Myocyte (in vitro differentiated cells): Measurements from ENCODE around the gene APPL2. TPM values are rescaled to one million over a fixed set of nuclear protein-coding genes. Genes with fewer than 3 reads are reported as not detected.

ENCODE experiments used
- DNase-seq: peaks from one replicate; pipeline ENCODE4 v3.0.0-alpha.2; 2012; ENCODE audit warnings: low read depth
- total RNA-seq: library from RNA; depleted of rRNA; stranded (reverse); fragments of >200 nt; gene quantifications from 2 replicates; pipeline ENCODE4 v1.2.3, GENCODE V29; 2014

Gene APPL2
- total RNA-seq, 1 donor from 2014 or later = 20.4 TPM

DNA sequence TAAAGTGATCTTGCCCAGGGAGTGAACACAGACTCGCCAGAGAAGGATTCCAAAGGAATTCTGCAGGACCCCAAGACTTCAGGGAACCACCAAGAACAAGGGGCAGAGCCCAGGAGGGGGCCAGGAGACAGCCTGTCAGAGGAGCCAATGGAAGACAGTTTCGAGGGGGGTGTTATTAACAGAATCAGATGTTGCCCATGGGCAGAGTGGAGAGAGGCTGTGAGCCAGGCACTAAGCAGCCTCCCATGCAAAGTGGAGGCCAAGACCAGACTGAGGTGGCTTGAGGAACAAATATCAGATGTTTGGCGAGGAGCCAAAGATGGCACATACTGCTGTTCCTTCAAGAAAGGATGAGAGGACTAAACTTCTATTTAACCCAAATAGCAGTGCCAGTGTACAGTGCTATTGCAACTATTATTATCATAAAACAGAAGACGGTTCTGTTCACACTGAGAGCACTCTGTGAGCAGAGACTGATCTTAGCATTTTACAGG, 12.6 kb downstream of the APPL2 start:
- DNase-seq = no peak

DNA sequence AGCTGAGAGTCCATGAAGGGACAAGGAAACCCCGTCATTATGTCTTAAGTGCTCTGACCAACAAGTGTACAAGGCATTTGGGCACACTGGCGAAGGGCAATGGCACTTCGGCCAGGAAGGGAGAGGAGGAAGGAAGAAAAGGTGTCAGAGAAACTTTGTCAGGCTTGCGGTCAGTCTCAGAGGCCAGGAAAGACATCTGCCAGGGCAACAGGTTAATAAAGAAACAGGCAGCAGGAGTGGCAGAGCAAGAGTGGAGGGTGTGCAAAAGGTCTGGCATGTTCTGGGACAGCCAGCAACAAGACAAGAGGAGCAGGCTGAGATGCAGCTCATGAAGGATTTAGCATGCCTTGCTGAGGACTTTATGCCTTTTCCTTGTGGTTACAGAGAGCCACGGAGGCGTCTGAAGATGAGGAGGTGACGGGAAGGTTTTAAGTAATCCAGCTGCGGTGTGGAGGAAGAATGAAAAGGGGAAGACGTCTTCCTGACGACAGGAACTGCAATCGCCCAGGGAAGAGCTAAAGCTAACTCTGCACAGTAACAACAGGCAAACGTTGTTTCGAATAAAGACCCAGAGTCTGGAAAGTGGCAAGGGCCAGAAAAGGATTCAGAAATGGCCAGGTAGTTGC, 13.1 kb downstream of the APPL2 start:
- no peak for DNase-seq

DNA sequence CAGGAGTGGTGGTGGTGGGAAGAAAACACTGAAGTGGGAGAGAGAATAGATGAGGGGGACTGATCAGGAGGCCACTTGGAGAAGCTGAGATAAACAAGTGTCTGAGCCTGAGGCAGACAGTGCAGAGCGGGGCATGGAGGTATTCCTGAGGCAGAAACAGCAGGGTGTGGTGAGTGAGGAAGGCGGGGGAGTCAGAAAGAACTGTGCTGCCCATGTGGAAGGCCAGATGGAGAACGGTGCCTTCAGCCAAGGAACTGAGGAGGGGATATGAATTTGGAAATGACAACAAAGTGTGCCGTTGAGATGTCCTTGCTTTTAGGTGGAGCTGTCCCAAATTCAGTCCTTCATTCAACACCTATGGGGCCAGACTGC, 13.7 kb downstream of the APPL2 start:
- no peak for DNase-seq

DNA sequence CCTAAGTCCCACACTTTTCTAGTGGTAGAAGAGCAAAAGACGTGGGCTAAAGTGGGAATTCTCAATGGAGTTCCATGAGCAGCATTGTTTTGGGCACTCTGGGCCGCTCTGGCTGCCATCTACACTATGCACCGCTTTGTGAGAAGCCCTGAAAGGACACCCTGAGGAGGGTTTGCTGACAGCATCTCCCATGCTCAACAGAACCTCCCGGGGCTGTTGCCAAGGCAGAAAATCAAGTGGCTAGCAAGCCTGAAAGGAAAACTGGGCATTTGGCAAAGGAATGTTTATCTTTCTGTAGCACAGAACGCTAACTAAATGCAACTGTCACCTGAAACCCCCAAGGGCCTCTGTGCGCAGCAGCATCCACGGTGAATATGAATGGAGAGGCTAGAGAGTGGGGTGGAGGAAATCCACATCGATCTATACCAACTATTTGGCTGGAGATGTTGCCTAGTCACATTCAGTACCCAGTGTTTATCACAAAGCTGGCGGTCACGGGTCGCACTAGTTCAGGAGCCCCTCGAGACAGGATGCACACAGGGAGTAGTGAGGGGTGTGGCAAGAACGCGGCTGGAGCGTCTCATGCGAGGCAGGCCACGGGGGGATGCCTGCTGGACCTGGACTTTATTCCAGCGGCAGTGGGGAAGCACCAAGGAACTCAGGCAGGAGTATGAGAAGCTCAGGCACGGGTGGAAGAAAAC, 14.2 kb downstream of the APPL2 start:
- DNase-seq = no peak

- no peak for DNase-seq
These were observed 15.1 kb downstream of the APPL2 start for GRCh38 chr12:105220929-105221290.

DNA sequence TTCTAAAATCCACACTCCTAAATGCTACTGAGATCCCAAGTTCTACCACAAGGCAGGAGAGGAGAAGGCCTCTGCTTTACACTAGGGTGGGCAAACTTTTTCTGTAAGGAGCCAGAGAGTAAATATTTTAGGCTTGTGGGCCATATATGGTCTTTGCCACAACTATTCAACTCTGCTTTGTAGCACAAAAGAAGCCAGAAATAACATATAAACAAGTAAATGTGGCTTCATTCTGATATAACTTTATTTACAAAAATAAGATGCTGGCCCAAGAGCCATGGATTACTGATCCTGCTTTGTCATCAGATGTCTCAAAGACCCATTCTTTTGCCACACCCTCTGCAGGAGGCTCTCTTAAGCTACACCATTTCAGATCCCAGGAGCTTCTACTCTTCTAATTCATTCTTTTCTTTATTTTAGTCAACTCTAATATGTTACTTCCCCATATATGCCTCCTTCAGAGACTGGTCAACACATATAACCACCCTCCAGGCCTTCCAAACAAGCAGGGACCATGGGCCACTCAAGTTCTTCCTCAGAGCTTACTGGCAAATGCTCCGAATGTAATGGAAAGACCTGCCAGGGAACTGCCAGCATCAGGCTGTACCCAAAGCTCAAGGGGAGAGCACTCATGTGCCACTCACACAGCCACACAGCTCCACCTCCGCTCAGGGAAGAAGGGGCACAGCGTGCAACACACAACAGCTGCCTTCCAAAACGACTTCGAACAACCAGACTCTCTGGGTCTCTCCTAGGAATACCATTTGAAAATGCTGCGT, 15.6 kb downstream of the APPL2 start:
- DNase-seq = no peak

- no peak for DNase-seq
These were observed 16.5 kb downstream of the APPL2 start for GRCh38 chr12:105219261-105220028.

GRCh38 chr12:105218434-105218833, 17.5 kb downstream of the APPL2 start:
- peak; percentile 54 for DNase-seq

DNA sequence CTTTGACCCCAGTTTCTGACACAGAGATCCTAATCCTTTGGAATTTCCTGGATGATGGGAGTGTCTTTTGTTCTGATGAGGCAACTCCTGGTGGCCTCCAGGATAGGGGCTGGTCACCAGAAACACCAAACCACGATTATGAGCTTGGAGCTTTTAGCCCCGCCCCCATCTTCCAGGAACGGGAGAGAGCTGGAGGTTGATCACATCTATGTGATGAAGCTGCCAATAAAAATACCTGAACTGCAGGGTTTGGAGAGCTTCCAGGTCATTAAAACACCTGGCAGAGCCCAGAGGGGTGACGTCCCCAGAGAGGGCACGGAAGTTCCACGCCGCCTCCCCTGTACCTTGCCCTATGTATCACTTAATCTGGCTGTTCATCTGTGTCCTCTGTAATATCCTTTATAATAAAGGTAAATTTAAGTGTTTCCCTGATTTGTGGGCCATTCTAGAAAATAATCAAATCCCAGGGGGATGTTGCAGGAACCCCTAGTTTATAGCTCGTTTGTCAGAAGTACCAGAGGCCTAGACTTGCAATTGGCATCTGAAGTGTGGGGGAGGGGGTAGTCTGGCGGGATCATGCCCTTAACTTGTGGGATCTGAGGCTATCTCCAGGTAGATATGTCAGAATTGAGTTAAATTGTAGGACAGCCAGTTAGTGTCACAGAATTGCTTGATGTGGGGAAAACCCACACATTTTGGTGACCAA, 21.2 kb downstream of the APPL2 start:
- peak; percentile 33 for DNase-seq

DNA sequence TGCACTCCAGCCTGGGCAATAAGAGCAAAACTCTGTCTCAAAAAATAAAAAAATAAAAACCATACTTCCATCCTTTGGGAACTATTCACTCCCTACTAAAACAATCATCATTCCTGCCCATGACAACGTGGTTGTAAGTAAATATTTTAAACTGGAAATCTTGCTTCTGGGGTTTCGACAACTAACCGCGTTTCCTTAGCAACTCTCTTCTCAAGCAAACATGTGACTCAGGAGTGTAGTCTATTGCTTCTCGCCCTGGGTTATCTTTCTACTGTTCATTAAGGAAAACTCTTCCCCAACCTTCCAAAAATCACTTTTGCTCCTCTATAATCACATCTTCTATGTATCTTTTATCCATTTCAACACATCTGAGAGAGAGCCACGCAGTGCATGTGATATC, 21.8 kb downstream of the APPL2 start:
- DNase-seq = no peak

DNA sequence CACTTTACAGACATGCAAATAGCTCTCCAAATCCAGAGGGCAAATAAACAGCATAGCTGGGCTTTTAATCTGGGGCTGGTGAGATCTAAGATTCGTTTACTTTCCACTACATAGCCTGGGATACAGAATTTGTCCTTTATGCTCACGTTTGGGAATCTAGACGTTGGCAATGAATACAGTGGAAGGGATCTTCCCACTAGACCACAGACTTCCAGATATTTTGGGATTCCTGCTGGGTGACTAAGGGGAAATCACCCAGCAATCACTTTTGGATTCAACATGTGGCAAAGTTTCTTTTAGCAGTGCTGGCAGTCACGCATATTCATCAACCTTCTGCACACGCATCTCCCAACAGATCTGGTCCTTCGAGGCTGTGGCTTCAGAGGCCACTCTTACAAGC, 23.5 kb downstream of the APPL2 start:
- peak; percentile 89 for DNase-seq

DNA sequence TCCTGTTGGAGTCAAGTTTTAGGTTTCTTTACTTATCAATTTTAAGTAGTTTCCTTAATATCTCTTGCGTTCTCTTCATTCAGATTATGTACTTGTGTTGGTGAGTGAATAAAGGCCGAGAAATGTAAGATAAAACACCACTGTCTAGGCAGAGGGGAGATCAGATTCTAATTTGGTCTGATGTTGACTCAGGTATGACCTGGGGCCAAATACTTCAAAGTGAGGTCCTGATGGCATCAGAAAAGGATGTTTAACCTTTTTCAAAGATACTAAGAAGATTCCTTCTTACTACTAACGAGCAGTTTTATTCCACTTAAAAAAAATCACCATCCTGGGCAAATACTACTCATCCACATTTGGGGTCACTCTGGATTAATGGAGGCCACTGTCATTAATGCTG, 26.9 kb downstream of the APPL2 start:
- DNase-seq = no peak

GRCh38 chr12:105206686-105207374, 29.1 kb downstream of the APPL2 start:
- DNase-seq = no peak

DNA sequence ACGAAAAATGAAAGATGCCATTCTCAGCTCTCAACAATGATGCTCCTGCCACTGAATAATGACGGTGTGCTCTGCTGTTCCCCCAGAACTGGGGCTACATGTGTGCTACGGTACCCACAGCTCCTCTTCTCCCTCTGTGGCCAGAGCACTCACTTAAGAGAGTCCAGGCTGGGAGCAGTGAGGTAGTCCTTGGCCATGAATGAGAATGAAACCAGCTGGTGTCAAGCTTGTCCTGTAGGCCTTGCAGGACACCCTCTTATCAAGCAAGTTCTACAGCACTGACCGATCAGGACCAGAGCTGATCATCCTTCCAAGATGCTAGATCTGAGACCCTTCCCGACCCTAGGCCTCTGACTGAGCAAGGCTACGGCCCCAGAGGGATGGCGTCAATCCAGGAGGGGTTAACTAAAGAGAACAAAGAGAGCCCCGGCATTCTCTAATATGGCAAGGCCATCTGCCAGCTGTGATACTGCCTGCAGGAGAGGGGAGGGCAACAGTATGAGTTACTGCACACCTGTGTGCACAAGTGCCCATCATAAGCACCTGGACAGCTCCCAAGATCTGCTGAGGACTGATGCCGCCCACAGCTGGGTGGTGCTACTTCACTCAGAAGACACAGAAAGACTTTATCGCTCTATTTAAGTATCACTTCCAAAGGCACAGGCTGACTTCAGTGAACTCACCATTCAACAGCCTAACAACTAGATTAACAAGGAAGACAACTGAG, 30.5 kb downstream of the APPL2 start:
- no peak for DNase-seq

GRCh38 chr12:105204916-105205315, 31.1 kb downstream of the APPL2 start:
- no peak for DNase-seq

DNA sequence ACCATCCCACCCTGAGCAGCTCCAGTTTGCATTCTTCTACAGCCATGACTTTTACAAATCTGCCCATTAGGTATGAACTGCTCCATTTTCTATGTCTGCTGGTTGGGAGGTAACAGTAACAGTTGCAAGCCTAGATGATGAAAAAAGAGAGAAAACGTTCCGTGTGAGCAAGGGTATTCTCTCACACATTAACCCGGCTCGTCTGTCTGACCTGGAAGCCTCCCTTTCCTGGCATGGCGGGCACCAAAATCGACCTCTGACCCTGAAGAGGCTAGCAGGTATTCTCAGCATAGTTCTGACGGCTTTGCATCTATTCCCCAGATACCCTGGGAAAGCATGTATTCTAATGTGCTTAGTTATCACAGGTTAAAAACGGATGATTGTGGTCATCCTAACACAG, 31.8 kb downstream of the APPL2 start:
- no peak for DNase-seq

- DNase-seq = no peak
These were observed 33.8 kb downstream of the APPL2 start for GRCh38 chr12:105202202-105202601.

- DNase-seq = no peak
These were observed 34.7 kb downstream of the APPL2 start for GRCh38 chr12:105201299-105201698.

DNA sequence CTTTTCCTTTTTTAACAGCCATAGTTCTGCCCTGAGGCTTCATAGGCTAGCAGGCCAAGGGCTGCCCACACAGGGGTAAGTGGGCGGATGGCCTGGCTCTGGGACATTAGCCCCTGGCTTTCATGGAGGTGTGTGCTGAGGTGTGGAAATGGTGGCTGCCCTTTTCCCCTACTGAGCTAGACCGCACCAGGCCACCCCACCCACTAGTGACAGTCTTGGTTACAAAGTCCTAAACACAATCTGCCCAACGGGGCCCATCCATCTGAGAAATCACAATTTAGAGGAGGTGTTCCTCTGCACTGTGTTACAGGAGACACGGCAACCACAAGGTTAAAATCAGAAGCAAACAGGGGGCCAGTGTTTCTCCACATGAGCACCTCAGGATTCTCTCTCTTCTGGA, 35.6 kb downstream of the APPL2 start:
- DNase-seq = no peak

GRCh38 chr12:105198961-105199360, 37.0 kb downstream of the APPL2 start:
- no peak for DNase-seq
